Lower leg skin (tissue), 4 donors: ENCODE results near the gene TMPRSS9. TPM values are rescaled to one million over a fixed set of nuclear protein-coding genes. Genes with fewer than 3 reads are reported as not detected.

Source experiments
- DNase-seq, 2 donors: peaks; one replicate each; pipeline ENCODE4 v3.0.0-alpha.2; 2019; ENCODE audit warnings: low spot score in 2 of 2
- H3K4me3 ChIP-seq: fragments of 200-600 bp; sonication (generic); 2 replicates; pipeline ENCODE4 v1.5.1; 2017; ENCODE audit warnings: mild to moderate bottlenecking, low read depth; ENCODE audit not compliant: poor library complexity, severe bottlenecking
- CTCF ChIP-seq, 3 donors: fragments of 450-650 bp; IDR thresholded peaks; one replicate each; pipeline ENCODE4 v1.5.1; 2016; ENCODE audit warnings: antibody characterized with exemption in 3 of 3, mild to moderate bottlenecking in 3 of 3, moderate library complexity in 2 of 3
- POLR2A ChIP-seq, 2 donors: fragments of 450-650 bp; IDR thresholded peaks; one replicate each; pipeline ENCODE4 v1.6.1; 2016 to 2017; ENCODE audit warnings: antibody characterized with exemption in 2 of 2, mild to moderate bottlenecking in 1 of 2, moderate library complexity in 1 of 2
- WGBS, 2 donors: methylation state at CpG; one replicate each; pipeline ENCODE4 v1.1.5; 2018; 5-methylcytosine and 5-hydroxymethylcytosine counted together
- intact Hi-C: fragments of 100-400 bp; cut with DNase I; formaldehyde crosslinking; loops from one replicate; pipeline ENCODE4 v1.15.0; 2023; ENCODE audit warnings: low total_unique reads
- total RNA-seq, 4 donors: library from RNA; depleted of rRNA; stranded (reverse); fragments of >200 nt; gene quantifications; one replicate each; pipeline ENCODE4 v1.1.0, GENCODE V29; 2016

TMPRSS9 gene
- total RNA-seq, 4 donors from 2014 or later: not detected

DNA sequence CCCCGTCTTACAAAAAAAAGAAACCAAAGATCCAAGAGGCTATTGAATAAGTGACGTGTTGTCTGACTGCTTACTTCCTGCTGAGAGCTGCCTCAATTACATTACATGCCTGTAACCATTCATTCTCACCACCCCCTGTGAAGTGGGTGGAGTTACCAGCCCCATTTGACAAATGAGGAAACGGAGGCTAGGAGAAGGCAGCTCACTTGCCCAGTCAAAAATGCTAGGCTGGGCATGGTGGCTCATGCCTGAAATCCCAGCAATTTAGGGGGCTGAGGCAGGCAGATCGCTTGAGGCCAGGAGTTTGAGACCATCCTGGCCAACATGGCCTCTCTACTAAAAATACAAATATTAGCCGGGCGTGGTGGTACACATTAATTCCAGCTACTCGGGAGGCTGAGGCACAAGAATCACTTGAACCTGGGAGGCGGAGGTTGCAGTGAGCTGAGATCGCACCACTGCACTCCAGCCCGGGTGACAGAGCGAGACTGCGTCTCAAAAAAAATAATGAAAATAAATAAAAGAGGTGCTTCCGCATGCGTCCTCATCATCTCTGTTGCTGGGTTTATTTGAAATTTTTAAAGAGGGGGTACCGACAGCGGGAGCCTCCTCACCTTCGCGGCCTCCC lies 32.2 kb upstream of the TMPRSS9 start:
- H3K4me3 ChIP-seq: peak overlapping the region; percentile 76
- WGBS, 2 donors: 1% methylated on average over 18 of the region's 18 CpGs
- intact Hi-C loops: no loop called here
- no peak for TF ChIP-seq POLR2A (IDR thresholded peaks at IDR 0.05)
- no peak for TF ChIP-seq CTCF (IDR thresholded peaks at IDR 0.05)
- peak in 1 of 2 donors; percentile 33 for DNase-seq

DNA sequence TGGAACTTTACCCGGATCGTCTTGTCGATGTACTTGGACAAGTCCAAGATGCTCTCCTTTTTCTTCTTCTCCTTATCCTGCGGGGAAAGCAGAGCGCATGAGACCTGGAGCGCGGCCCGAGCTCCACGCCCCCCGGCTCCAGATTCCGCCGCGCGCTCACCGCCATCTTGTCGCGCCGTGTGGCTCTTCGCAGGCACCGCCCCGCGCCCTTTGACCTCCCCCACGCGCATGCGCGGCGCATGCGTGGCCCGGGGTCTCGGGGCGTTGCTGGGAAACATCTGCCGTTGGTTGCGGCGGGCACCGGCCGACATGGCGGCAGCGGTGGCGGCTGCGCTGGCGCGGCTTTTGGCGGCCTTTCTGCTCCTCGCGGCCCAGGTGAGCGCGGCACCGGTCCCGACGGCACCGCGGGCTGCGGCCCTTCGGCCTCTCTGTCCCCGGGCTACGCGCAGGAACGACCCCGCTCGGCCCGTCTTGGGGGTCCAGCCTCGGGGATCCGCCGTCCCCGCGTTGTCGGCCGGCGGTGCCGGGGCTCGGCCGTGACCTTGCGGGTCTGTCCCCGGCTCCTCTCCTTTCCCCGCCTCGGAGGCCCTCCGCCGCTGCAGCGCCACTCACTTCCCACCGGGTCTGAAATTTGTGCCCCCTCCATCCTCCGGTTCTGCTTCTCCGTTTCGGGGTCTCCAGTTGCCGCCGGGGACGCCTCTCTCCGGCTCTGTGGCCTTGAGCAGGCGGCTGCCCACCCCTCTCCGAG lies 31.5 kb upstream of the TMPRSS9 start, which contains the start of the genes LSM7 and SPPL2B:
Gene LSM7, minus strand, starts transcription at position 186 of the 748 bp plus-strand sequence. Its CDS starts 20 bp downstream, at position 166.
Gene SPPL2B, plus strand, starts transcription at position 284 of the 748 bp plus-strand sequence. Its CDS starts 26 bp downstream, at position 310.
- TF ChIP-seq POLR2A (IDR thresholded peaks at IDR 0.05) (no peak), CTCF (IDR thresholded peaks at IDR 0.05) (no peak)
- peak; percentile 83 to 98 for DNase-seq
- intact Hi-C loops: no loop called here
- 0% methylated on average over 43 to 89 of the region's 89 CpGs for WGBS, 2 donors
- H3K4me3 ChIP-seq: peak within 1 kb of the TSS; percentile 76

DNA sequence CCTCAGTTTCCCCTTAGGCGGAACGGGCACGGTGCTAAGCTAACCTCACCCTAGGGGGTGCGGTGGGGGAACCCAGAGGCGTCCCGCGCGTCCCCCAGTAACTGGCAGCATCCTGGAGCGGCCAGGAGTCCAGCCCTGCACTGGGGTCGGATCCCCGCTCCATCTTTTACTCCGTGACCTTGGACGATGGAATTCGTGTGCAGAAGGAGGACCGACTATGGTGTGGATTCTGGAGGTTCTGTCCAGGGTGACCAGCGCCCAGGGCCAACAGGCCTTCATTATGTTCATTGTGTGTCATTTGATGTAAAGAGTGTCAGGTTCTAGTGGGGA lies 31.0 kb upstream of the TMPRSS9 start:
- 0 to 2% methylated on average over 11 to 15 of the region's 16 CpGs for WGBS, 2 donors
- DNase-seq: no peak
- no peak for TF ChIP-seq CTCF (IDR thresholded peaks at IDR 0.05)
- TF ChIP-seq POLR2A (IDR thresholded peaks at IDR 0.05): no peak
- intact Hi-C loops: no loop called here
- peak overlapping the region; percentile 76 for H3K4me3 ChIP-seq

DNA sequence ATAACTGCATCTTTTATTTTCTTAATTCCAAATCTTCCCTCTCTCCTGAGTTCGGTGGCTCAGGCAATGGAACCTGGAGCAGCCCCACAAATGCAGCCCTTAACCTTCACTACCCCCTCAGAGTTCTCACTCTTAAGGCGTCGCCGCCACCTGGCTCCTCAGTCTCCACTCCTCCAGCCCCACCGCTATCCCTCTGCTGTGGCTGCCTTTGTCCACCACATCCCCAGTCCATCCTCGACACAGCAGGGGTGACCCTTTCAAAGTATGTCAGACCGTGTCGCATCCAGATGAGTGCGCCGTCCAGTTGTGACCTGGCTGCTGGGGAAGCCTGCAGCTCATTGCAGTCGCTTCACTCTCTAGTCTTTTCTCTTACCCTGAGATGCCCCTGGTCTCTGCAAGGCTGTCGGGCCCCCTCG lies 30.6 kb upstream of the TMPRSS9 start:
- 55 to 58% methylated on average over 13 of the region's 13 CpGs for WGBS, 2 donors
- H3K4me3 ChIP-seq: no peak overlapping the region
- no peak for TF ChIP-seq CTCF (IDR thresholded peaks at IDR 0.05)
- TF ChIP-seq POLR2A (IDR thresholded peaks at IDR 0.05): no peak
- intact Hi-C loops: no loop called here
- DNase-seq: no peak

GRCh38 chr19:2330255-2330631 lies 29.8 kb upstream of the TMPRSS9 start:
- WGBS, 2 donors: 68 to 74% methylated on average over 10 of the region's 10 CpGs
- TF ChIP-seq CTCF (IDR thresholded peaks at IDR 0.05) (no peak), POLR2A (IDR thresholded peaks at IDR 0.05) (no peak)
- intact Hi-C loops: no loop called here
- no peak for DNase-seq
- no peak overlapping the region for H3K4me3 ChIP-seq
